GM21619 (cell line): Measurements from ENCODE around the gene DNAJC11.
A peak's percentile ranks its signal among the peaks of the same experiment; 100 is the strongest.

Source experiments
- ATAC-seq: cut with Tn5 transposase; IDR thresholded peaks from one replicate; pipeline ENCODE4 v1.9.1; 2021; ENCODE audit not compliant: unreplicated experiment

The DNAJC11 gene

DNA sequence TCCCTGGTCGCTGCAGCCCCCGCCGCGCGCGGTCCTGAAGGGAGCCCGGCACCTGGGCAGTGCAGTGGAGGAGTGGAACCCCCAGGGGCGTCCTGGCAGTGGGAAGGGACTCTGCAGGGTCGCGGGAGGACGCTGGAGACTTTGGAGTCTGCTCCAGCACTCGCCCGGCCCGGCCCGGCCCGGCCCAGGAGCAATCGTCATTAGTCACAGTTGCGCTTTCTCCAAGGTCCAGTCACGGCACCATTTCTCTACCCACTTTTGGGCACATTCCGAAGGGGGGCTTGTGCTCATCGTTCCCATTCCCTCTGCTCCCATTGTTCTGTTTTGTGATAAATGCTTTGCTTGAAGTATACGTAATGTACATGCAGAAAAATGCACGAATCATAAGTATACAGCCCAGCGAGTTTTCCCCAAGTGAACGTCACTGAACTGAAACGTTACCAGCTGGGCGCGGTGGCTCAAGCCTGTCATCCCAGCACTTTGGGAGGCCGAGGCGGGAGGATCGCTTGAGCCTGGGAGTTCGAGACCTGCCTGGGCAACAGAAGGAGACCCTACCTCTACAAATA lies 75.9 kb downstream of the DNAJC11 start:
- ATAC-seq = no peak

DNA sequence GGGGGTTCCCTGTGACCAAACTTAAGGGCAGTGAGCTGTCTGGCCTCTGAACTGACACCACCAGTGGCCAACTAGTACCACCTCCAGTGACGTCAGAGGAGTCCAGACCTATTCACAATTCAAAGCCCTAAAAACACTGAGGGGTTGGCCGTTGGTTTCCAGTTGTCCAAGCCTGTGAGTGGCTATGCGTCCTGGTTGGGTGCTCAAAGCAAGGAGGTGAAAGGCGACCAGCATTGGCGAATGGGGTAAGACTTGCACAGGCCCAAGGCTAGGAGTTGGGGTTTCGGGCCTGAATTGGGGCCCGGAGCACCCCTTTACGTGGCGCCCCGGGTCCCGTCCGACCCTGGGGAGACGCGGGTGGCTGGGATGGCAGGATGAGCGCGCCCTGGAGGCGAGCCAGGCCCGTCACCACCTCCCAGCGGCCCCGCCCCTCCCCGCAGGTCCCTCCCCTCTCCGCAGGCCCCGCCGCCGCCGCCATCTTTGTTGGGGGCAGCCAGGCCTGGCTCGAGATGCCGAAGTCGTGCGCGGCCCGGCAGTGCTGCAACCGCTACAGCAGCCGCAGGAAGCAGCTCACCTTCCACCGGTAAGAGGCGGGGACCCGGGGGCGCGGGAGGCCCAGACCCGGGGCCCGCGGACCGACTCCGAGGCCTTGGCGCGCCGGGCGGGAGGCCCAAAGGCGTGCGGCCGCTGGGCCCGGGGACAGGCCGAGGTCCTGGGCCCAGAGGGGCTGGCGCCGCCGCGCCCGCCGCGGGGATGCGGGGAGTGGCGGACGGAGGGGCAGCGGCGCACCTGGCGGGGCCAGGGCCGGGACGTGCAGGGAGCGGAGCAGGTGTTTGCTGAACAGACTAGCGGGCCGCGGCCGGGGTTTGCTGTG lies 76.7 kb downstream of the DNAJC11 start, which contains the start of gene THAP3:
Gene THAP3 (plus strand): TSS at position 159 of the 874 bp plus-strand sequence. CDS start 351 bp downstream, at position 510.
- ATAC-seq = peak; percentile 80

DNA sequence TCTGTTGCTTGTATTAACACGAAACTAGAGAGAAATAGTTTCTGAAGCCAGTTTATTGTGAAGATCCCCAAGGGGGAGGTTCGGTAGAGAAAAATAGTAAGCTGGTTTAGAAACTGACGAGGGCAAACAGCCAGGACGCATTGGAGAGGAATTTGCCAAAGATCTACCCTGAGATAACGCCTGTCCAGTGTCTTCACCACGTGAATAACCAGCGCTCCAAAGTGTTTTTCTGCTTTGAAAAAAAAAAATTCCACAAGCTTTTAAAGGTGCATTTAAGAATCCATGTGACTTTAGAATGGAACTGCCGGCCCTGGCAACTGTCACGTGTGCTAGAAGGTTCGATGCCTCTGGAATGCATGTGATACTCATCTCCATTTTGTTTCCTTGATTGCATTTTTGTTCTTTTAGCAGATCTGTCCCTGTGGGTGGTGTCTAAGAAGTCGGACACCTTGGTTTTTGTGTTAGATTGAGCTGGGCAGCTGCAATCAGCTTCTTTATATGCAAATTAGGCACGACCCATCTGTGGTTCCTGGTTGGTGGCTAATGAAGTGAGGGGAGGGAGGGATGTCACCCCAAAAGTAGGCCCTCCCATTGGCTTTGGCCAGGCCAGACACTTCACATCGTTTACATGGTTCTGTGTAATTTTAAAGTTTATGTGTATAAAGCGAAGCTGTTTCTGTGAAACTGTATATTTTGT lies 78.2 kb downstream of the DNAJC11 start:
- no peak for ATAC-seq

- no peak for ATAC-seq
Measured at GRCh38 chr1:6622396-6623152, 79.0 kb downstream of the DNAJC11 start.

GRCh38 chr1:6621429-6622391 lies 79.9 kb downstream of the DNAJC11 start:
- no peak for ATAC-seq

- ATAC-seq = no peak
Measured at GRCh38 chr1:6619045-6619444, 82.6 kb downstream of the DNAJC11 start.

DNA sequence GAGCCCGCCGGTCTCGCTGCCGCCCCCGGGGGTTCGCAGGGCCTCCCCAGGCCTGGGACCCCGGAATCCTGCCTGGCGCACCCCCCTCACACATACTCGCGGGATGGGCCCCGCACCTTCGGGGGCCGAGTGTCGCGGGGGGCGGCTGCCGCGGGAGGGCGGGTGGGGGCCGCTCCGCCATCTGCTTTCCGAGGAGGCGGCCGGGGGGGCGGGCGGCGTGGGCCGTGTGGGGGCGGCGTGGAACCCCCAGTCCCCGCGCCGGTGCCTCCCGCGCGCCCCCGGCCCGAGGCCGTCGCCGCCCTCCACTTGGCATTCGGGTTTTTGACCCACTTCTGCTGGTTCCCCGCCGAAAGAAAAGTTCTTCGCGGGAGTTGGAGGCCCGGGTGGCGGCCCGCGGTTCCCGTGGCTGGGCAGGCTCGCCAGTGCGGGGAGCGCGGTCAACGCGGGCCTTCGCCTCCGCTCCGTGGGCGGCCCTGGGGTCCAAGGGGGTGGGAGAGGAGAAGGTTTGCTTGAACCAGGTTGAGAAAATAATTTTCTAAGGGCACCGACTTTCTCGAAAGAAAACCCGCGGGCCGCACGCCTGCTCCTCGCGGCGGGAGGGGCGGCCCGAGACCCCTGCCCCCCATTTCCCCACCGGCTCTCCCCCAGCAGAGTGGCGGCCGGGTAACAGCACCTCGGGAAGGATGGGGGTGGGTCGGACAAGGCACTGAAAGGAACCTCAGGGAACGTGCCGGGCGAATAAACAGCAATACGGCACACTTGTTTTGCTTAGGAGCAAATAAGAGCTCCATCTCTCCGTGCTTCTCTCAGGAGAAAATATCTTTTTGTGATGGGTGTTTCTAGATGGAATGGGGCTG lies 86.5 kb downstream of the DNAJC11 start:
- ATAC-seq = no peak

GRCh38 chr1:6614019-6614928 lies 87.3 kb downstream of the DNAJC11 start:
- ATAC-seq = no peak

GRCh38 chr1:6613361-6614018 lies 88.1 kb downstream of the DNAJC11 start, which contains the start of gene PHF13:
Gene PHF13 (plus strand): TSS chr1:6613731. CDS start chr1:6614067, 336 bp downstream.
- ATAC-seq = peak; percentile 89

DNA sequence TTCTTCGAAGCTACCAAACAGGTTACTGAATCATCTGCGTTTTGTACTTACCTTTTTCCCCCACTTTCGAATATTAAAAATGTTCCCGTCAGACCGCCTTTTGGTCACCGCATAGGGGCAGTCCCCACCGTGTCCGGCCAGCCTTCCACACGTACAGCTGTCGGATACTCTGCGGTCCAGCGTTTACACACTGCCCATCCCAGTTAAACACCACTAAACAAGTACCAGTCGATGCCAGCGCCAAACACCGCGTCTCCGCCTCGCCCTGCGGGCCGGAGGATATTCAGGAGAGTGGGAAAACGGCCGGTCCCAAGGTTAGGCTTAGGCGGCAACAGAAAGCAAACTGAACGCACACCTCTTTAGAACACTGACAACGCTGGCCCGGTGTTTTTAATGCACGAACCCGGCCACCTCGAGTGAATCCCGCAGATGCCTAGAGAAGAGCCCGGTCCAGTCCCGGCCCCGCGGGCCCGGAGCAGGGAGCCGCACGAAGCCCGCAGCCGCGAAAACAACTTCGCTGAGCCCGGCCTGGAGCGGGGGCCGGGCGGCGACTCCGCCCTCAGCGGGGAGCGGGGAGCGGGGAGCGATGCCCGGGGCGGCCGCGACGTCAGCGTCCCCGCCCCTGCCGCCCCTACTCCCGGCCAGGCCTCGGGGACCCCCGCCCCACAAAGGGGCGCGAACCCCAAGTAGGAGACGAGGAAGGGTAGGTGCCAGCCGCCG lies 88.8 kb downstream of the DNAJC11 start:
- ATAC-seq = peak; percentile 34

GRCh38 chr1:6603915-6604558 lies 97.6 kb downstream of the DNAJC11 start:
- no peak for ATAC-seq

- peak; percentile 31 for ATAC-seq
Measured at GRCh38 chr1:6603238-6603914, 98.2 kb downstream of the DNAJC11 start.

DNA sequence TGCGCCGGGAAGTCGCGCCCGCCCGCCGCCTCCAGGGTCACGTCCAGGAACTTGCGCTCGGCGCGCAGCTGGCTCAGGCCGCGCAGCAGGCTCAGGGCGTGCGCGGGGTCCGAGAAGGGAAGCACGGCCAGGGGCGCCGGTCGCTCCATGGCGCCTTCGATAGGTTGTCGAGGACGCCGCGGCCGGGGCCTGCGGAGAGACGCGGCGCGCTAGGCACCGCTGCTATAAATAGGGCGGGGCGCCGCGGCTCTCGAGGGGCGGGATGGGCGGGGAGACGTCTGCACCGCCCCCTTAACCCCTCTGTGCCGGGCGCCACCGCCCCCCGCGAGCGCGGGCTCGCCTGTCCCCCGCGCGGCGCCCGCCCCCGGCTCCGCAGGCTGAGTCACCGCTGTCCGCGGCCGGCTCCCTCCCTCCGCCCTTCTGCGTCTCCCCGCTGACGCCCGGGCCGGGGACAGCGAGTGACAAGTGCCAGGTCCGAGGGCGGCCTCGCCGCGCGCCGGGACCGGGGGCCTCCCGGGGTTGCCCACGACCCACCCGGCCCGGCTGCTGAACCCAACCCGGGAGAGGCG lies 98.9 kb downstream of the DNAJC11 start, which contains the start of gene KLHL21:
Gene KLHL21 (minus strand): TSS at position 201 of the 569 bp plus-strand sequence. CDS start 52 bp downstream, at position 149.
- peak; percentile 46 for ATAC-seq

DNA sequence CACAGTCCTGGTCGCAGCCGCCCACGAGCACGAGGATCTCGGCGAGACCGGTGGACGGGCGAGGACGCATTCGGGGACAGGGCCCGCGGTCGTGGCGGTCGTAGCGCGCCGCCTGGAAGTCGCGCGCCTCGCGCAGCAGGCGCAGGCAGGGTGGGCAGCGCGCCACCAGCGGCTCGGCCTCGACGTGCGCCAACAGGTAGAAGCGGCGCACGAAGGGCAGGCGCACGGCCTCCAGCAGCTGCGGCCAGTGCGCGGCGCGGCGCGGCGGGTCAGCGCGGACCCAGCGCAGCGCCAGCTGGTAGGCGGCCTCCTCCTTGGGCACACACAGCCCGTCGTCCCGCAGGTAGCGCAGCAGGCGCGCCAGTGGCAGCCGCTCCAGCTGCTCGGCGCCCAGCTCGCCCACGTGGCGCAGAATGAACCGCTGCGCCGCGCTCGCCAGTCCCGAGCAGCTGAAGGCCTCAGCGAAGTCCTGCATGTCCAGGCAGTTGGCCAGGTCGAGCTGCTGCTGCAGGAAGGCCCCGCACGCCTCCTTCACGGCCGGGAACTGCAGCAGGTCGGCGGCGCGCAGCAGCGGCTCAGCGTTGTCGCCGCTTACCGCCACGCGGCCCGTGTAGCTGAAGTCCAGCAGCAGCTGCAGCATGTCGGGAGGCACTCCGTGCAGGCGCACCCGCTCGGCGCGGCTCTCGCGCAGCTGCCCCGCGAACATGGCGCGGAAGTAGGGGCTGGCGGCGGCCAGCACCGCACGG lies 99.5 kb downstream of the DNAJC11 start:
- ATAC-seq = peak; percentile 34
